Stimulated activated CD4-positive, alpha-beta T cell treated with anti-CD3 and anti-CD28 coated beads, Interleukin-15, amount 100 ng/mL, for 48 hours (primary cell): Measurements from ENCODE around the gene CYRIA.

Experiments
- DNase-seq, 2 donors: peaks; one replicate each; pipeline ENCODE4 v3.0.0-alpha.2; 2020; ENCODE audit warnings: low read depth in 2 of 2

CYRIA gene

DNA sequence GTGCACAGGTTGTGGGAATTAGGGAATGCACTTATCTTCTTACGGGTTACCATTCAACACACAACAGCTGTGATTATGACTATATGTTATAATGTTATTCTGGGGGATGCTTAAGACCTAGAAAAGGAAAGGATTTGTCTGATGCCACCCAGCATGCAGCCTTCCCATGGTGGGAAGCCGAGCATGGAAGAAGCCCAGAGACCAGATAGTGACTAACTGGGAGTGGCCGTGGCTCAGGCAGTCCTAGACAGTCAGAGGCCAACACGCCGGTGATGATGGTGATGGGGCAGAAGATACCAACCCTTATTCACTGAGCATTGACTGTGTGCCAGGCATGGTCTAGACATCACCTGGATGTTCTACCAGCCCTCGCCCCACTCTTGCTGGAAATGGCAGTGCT, 35.9 kb downstream of the CYRIA start:
- DNase-seq: no peak

DNA sequence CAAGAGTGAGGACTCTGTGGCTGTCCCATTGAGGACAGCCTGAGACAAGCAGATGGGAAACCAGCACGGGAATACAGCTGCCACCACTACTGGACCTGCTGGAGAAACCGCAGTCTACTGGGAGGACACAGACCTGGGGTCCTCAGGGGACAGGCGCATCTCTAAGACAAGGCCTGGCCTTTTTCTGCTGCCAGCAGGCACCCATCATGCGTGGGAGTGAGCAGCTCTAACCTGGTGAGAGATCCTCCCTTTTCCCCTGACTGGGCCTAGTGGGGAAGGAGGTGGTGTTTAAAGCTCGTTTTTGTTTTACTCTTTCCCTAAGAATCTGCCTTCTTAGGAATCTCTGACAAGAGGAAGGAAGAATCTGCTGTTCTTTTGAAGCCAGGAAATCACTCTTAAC, 36.6 kb downstream of the CYRIA start:
- no peak for DNase-seq

DNA sequence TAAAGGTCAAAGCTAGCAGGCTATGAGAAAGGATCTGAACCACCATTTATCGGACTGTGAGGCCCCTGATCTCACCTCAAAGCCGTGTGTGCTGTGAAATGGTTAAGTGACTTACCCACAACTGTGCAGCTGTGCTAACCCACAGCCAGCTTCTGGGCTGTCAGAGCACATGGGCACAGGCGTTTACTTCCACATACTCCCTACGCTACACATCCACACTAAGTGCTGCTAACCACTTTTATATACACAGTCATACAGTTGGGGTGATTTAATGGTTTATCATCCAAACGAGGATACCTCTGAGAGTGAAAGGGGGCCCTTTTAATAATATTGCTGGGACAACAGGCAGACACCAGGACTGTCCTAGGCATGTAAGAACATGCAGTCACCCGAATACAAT, 37.3 kb downstream of the CYRIA start:
- no peak for DNase-seq

DNA sequence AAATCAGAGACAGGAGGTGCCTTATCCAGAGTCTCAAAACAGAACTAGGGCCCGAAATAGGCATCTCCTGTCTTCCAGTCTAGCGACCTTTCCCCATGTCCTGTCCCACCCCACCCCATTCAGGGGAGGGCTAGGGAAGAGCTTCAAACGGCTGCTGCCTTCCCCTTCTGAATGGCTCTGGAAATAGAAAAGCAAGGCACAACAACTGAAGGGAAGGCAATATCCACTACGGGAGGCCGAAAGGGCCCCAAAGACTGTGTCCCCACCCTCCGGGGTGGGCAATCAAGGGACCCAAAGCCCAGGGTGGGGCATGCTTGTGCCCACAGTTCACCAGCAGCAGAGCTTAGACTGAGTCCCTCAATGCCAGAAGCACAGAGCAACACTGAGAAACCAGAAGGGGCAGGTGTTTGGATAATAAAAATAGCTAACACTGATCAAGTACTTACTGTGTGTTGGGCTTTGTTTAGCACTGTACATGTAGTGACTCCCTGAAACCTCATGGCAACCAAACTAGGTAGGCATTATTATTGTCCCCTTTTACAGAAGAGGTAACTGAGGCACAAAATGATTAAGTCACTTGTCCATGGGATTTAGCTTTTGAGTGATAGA, 38.5 kb downstream of the CYRIA start:
- DNase-seq: no peak

DNA sequence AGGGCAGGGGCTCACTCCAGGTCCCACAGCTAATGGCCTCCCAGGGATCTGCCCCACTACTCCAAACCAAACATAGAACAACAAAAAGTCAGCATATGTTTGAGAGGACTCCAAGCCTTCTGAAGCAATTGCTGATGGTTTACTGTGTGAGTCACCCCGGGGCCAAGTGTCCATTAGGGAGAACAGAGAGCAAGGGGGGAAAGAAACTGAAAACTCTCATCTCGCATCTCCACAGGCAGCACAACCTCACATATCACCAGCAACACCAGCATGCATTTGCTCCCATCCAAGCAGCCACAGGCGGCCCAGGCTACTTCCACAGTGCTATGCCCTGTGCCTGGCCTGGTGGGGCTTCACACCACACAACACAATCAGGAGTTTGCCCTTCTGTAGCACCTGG, 39.1 kb downstream of the CYRIA start:
- no peak for DNase-seq

DNA sequence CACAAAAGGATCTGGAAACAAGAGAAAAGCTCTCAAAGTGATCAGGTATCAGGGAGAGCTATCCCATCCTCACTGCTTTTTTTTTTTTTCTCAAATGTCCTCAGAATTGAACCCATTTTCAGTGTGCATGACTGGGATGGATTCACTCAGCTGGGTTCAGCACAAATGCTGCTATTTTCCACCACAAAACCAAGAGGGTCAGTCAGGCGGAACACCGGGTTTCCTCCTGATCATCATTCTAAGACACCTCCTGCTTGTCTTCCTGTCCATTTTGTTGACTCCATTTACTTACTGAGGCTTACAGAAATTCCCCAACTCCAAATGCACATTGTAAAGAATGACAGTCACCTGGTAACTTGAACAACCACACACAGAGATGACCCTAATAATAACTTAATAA, 39.9 kb downstream of the CYRIA start:
- no peak for DNase-seq

DNA sequence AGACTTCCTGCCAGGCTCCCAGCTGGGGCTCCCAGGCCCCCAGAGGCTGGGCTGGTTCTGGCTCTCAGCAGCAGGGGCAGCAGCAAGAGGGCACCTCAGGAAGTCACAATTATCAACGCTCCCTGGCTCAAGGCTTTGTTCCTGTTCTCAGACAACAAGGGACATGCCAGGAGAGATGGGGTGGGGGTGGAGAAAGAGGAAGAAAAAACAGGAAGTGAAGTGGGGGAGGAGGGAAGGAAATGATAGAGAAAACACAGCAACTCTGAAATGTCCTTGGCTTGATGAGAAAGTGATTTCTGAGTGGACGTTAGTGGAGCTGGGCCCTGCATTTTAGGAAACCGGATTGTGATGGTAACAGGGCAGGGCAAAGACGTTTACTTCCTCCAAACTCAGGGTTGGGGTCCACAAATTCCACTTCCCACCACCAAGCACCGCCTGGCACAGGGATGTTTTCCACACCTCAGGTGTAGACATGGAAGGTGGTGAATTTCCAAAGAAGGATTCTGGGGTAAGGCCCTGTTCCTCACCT, 40.4 kb downstream of the CYRIA start:
- no peak for DNase-seq

DNA sequence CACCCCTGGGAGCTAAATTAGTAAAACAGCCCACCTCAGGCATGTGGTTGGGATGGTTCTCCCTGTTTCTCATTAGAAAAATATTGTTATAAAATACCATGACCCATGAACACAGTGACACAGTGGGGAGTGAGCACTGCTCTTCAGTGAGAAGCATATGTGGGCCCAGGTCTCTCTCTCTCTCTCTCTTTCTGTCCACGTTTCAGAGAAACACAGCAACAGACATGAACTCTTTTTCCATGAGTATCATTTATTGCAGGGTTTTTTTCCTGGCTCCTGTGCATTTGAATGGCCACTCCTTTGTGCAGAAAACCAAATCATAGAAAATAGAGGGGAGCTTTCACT, 41.2 kb downstream of the CYRIA start:
- no peak for DNase-seq

DNA sequence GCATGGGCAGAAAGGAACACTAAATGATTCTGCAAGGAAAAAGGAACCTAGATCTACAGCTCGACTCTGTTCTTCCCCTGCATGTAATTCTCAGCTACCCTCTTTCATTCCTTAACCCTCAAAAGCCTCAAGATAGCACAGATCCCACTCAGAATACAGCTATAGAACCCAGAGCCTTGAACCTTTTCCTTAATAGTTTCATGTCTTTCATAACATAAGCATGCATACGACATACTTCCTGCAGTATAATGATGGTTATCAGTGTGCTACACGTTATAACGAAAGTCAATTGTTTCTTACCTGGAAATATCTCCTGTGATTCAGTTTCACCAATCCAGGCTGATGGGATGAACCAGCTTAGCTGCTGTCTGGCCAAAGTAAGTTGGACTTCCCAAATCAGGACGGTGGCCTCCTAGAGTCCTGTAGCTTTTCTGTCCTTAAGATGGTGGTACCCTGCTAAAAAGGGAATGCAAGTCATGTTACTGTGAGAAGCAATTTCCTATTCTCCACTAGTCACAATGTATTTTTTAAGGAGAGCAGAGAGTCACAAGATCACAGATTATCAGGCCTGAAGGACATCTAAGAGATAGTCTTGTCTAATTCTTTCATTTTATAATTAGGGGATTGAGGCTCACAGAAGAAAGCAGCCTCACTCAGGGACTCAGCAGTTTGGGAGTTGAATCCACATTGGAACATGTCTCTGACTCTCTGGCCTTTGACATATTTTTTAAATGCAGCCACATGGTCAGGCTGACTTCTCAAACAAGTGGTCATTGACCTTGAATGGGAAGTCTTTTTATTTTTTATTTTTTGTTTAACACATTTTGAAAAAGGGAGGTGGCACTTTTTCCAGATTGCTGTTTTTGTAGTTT, 41.8 kb downstream of the CYRIA start:
- DNase-seq: no peak

DNA sequence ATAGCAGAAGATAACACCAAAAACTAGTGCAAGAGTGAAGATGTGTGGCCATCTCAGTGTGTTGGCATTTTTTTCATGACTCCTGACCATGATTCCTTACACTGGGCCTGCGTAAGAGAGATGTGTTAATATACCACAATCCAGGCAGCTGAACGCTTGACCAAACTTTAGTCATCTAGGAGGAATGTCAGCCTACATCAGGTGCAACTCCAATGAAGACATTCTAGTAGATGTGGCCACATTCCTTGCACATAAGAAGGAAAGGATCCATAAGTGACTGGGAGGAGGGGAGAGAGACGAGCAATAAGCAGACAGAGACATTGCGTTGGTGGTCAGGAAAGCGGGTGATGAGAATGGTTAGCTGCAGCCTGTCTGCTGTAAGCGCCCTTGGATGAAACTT, 42.6 kb downstream of the CYRIA start:
- no peak for DNase-seq

DNA sequence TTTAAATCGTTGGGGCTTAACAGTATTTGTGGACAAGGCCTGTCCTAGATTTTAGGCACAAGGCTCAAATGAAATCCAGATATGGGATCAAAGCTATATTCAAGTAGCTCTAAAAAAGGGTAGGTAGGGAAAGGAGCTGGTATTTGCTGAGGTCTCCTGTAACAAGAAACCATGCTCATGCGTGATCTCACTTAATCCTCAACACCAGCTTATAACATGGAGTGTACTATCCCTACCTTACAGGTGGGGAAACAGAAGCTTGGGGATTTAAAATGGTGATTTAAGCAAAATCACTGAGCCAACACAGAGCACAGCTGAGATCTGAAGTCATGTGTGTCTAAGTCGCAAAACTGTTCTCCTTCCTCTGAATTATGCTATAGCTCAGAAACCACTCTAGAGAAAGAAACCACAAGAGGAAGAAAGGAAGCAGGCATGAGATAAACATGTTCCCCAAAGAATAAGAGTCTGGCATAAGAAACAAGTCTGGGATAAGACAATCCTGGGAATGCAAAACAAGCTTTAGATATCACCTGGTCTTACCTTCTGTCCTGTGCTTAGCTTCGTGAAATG, 43.1 kb downstream of the CYRIA start:
- DNase-seq: no peak

DNA sequence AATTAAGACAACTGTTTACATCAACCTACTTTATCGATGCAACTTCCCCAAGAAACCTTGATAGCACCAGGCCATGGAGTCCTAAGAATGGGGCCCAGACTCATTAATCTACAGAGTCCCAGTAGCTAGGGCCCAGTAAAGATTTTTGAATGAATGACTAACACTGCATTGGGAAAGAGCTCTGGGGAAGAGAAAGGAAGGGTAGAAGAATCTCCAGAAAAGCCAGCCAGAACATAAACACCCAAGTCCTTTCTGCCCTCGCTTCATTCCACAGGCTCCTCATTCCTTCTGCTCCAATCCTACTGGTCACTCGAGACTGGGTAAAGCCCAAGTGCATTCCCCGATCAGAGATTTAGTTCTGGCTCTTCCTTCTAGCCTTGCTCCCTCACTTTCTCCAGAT, 44.3 kb downstream of the CYRIA start:
- no peak for DNase-seq

DNA sequence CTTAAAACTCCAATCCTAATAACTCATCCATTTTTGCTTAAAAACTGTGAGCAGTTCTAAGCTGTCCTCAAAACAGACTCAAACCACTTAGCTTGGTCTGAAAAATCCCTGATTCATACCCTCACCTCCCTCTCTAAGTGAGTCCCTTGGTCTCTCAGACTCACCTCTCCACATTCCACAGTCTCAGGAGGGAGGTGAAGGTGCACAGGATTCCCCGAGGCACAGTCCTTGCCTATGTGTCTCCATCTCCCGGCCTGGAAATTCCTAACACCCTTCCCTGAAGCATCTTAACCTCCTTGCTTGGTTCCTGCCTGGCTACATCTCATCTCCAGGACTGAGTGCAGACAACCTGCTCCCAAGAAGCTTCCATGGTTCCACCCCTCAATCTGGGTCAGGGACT, 45.0 kb downstream of the CYRIA start:
- no peak for DNase-seq

DNA sequence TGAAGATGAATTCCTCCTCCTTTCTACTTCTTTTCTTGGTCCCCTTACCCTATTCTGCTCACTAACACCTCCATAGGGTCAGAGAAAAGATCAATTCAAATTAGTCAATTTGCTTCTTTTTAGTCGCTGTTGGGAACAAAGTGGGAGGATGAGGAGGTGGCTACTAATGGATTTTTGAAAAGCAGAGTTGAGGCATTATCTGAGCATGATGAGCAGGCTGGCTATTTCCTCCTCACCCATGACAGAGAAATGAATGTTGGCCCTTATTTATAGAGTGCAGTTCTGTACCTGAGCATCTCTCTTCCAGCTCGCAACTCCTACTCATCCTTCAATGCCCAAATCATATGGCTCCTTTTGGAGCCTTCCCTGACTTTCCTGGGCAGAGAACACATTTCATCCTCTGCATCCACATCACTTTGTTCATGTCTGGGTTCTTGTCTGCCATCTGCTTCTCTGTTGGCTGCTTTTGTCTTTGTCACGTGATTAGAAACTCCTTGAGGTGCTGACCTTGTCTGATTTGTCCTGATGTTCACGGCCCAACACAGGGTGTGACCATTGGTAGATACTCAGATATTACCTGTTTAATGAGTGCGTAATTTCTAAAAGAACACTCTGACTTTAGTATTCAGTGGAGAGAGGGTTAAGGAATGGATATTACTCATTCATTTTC, 45.9 kb downstream of the CYRIA start:
- DNase-seq: no peak

DNA sequence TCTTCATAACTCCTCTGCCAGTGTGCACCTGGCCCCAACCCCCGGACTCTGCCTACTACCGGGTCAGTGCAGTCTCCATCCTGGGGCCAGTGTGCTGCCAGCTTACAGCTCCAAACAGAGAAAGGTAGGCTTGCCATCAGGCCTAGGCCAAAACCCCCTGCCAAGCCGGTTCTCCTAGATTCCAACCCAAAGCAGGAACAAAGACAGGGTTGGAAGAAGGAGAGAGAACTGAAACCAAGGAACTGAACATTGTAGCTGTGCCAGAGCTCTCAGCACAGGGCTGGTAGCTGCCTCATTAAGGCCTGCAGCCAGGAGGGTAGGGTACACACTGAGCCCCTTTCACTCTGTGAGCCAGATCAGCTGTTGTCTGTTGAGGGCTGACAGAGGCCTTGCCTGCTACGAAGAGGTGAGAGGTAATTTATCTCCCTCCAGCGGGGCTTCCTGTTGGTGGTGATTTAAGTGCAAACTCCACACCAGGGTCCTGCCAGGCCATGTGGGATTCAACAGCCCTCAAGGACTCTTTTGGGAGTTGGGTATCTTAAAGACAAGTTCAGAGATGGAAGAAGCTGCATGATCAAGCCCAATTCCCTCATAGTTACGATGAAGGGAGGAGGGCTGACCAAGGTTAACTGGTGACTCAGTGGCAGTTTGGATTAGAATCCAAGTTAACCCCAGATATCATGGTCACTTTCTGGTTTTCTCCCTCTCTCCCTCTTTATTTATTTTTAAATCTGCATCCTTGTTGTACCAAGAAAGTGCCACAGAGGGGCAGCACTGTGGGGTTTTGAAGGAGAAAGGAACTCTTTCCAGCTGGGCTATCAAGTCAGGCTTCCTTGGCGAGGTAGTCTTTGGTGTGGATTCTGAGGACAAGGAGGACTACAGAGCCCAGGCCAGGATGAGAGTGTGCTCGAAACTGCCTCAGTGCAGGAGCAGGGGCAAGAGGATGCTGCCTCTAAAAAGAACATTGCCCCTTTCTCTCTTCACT, 48.1 kb downstream of the CYRIA start:
- no peak for DNase-seq
